ENCODE data around the gene SGMS2.

GRCh38 chr4:107862658-107863057 lies 37.9 kb downstream of the SGMS2 start:
- TF ChIP-seq CTCF (IDR thresholded peaks at IDR 0.05) (no peak), EZH2 (IDR thresholded peaks at IDR 0.05; ENCODE audit: borderline replicate concordance, insufficient read depth, low read depth, low read length, poor library complexity, severe bottlenecking) (no peak)

All from B cell (primary cell).